G401 (cell line): ENCODE measurements around the gene CD58. TPM values are rescaled to one million over a fixed set of nuclear protein-coding genes. Genes with fewer than 3 reads are reported as not detected.

Source experiments
- total RNA-seq: library from RNA; depleted of rRNA; stranded (reverse); fragments of >200 nt; shearing (Covaris generic); gene quantifications from 2 replicates; pipeline ENCODE4 v1.2.3, GENCODE V29; 2014; rRNA removed

CD58 gene
- total RNA-seq, 1 experiment from 2014 or later = 15.2 TPM

Other genes with a start within 250 kb of the CD58 start
- gene ATP1A1, start 197.8 kb downstream of the CD58 start, total RNA-seq = 99.3 and 135 TPM in 2 replicates
- 7.2 and 8.5 TPM in 2 replicates for gene IGSF3, start 96.7 kb upstream of the CD58 start, total RNA-seq
- not detected in 2 replicates for gene CD2, start 183.4 kb upstream of the CD58 start, total RNA-seq